ENCODE results near the gene LAMC2.

Gene LAMC2

DNA sequence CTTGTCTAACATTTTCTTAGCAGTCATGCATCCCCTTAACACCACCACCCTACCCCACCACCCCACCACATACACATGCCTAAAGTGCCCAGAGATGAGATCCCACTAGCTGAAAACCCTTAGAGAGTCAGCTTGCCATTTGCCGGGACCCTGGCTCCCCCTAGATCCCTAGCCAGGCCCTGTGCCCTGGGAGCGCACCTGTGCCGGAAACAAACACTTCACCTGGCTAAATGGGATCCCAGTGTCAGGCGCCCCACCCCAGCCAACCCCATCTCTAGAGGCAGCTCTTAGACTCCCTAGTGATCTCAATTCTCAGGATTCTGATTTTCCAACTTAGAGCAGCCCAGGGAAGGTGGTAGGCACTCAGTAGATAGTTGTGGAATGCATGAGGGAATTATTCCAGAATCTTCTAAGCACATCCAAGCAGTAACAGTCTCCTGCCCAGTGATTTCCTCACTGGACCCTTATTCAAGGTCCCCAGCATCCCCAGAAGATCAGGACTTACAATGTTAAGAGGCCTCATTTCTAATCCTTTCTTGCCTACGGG is 105.2 kb downstream of the LAMC2 start:
- DNase-seq = no peak

DNA sequence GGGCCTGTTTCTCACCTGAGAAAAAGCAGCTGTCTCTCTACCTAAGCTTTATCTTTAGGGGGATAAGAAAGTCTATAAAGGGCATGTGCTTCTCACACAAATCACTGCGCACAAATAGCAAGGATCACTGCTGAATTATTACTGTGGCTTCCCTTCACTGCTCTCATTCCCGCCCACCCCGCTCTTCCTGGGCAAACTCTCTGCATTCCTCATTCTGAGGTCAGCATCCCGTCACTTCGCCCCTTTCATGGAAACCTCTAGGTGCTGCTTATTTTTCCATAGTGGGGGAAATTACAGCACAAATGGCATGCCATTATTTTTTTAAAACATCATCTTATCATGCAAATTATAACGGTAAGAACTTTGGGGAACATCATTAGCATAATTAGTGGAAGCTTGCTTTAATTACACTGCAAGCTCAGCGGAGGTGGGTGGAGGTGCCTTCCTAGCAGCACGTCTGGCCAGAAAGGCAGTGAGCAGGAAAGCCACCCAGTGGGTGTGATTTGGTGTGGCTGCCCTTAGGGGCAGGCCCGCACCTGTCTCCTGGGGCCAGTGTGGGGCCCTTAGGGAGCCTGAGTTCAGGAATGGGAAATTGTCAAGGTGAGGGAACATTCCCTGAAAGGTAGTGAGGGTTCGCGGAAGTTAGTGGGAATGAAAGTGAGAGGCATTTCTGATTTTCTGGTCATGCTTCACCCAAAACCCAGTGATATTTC is 105.9 kb downstream of the LAMC2 start:
- DNase-seq = no peak

DNA sequence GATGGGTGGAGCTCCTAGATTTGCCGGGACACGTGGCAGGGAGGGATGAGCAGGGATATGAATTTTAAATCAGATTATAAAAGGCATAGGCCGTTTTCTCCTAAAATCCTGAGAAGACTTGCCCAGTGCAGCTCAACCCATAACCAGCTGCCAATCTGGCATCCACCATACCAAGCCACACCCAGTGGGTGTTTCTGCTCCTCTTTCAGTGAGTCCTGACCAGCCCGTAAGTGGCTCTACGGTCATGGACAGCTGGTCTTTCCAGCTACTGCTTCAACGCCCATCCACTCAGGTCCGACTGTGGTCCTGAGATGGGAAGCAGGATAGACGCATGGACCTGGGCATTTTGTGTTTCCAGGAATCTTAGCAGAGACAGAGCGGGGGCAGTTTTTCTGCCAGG is 107.2 kb downstream of the LAMC2 start:
- no peak for DNase-seq

DNA sequence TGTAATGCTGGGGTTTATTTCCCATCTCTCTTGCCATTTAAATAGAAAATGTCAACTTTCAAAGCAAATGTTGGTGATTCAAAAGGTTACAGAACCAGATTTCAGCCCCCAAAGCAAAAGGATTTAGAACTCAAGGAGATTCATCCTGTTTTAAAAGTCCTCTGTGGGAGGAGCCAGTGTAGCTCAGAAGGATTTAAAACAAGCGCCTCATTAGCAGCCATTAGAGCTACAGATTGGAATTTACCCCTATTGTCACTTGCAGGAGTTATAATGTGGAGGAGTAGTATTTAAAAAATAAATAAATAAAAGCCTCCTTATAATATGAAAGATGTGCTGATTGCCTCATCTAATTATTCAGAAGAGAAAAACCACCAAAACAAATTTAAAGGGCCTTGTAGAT is 107.8 kb downstream of the LAMC2 start:
- no peak for DNase-seq
